SW480 (cell line): ENCODE measurements around the gene PXK.
"Not testable (repeated sequence)": the region's sequence is repeated elsewhere in the genome, so short reads cannot be mapped to it uniquely, and the experiment has no call there.

Experiments used
- DNase-seq: peaks from one replicate; pipeline ENCODE4 v3.0.0-alpha.2; 2016; ENCODE audit warnings: low spot score

Gene PXK

DNA sequence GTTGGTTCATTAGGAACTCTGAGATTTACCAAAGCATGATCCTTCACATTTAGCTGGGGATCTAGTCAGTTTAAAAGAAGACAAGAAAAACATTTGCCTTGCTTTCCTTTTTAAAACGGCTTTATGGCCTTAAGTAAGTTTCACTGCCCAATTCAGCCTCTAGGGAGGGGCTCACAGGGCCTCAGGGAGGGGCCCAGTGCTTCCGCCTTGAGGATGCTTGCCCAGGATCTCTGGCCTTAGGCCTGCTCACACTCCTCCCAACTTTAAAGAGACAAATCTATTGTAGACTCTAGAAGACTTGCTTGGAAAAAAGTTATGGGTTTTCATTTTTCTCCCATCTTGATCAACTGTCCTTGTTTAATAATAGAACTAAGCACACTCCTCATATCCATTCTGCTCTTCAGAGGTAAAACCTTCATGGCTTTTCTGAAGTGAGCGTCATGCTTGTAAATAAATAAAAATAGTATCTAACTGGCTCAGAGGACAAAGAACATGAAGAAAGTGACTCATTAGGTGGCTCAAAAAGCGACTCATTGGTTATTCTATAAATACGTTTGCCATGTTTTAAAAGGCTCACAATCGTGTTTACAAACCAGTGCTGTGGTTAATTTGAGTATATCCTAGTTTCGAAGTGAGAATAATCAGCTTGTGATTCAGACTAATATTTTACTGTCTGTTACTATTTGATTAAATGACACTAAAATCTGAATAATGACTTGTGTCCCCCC lies 87.3 kb downstream of the PXK start:
- no peak for DNase-seq

DNA sequence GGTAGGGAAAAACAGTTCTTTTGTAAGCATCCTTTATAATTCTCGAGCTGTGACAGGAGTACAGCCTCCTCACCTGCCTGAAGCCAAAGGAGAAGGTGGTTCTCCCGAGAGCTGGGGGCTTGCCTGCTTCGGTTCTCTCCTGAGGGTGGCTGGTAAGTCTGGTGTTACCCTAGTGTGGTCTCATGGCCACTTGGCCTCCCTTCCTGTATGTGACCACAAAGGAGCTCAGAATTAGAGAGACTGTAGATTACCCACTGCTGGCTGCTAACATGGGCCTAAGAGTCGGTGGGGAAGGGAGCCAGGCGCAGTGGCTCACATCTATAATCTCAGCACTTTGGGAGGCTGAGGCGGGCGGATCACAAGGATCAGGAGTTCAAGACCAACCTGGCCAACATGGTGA lies 88.3 kb downstream of the PXK start:
- no peak for DNase-seq

DNA sequence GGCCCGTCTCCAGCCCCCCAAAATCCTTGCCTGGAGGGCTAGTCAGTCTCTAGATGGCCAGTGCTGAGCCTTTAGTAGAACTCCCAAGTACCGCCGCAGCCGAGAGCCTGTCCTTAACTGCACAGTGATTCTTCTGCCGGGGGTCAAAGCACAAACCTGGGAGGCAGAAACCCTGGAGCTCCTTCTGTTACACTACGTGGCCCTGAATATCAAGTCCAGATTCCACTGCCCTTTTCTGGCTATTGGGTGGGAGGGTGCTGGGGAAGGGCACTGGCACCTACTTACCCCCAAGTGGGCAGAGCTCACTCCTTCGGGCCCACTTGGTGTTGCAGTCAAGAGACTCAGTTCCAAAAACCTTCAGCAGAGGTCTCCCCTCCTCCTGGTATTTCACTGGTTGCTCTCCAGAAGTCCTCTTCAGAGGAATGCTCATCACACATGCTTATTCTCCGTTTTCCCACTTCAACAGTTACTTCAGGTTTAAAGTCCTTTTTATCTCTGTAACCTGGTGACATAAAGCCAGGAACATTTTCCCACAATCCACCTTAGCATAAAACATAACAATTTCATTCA lies 90.1 kb downstream of the PXK start:
- peak; percentile 24 for DNase-seq

DNA sequence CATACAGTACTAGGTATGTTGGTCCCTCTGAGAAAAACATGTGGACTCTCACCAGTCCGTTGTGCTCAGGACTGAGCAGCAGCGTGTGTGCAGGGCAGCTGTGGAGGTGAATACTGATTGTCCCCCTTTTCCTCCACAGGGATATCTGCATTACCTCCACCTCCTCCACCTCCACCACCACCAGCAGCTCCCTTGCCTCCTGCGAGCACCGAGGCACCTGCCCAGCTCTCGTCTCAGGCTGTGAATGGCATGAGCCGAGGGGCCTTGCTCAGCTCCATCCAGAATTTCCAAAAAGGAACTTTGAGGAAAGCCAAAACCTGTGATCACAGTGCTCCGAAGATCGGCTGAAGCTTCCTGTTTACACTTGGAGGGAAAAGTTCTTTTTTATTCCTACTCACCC lies 91.9 kb downstream of the PXK start:
- DNase-seq, result no peak

DNA sequence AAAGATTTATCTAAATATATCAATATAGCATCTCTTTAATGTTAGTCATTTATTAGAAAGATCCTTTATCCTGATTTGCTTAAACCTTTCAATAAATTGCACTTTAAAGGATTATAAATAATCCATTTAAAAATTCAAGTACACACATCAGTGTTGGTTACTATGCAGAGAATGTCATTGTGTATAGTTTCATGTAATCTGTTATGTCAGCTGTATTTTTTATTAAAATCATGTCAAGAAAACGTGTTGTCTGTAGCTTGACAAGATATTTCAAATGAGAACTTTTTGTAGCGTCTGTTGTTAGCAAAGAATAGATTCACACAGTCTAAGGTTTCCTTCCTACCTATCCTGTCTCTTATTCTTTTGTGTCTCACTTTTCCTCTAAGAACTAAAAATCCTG lies 93.1 kb downstream of the PXK start:
- DNase-seq, result no peak

DNA sequence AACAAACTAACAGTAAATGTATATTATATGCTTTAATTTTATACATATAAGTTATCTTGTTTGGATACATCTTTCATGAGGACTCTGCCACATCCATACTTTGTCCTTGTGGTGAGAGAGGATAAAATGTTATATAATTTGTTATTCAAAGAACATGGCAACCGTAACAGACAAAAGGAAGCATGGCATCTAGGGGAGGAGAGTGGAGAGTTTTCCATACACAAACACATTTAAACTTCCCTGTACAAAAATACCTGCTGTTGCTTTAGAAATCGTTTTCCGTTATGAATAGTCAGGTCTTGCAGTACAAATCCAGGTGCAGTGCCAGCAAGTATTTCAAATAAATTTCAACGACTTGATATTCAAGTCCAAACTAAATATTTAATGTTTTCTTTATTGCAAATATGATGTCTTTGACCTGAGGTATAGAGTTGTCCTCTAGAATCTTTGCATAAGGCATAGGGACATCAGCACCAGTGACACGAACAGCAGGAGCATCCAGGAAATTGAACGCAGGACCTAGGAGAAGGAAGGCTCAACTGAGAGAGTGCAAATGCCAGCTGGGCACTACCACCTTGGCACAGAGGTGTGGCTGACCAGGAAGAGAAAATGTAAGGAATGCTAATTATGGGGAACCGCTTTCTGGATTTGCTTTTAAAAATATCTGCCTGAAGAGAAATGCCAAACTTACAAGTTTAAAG lies 95.1 kb downstream of the PXK start:
- DNase-seq, result no peak

DNA sequence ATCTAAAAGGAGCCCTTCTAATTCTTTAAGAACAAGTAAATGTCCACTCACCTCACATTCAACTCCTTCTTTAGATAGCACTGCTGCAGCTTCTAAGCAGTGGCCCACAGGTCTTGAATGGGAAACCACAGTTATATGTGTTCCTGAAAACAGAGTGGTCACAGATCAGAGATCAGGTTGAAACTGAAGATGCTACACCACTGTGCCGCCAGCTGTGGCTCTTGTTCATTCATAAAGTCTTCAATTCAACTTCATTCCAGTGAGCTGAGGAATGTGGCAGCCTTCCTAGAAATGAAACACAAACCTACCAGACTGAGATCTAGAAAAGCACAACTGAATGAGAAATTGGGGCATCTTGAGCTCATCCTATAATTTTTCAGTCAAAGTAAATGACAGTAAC lies 97.0 kb downstream of the PXK start:
- DNase-seq, result no peak

DNA sequence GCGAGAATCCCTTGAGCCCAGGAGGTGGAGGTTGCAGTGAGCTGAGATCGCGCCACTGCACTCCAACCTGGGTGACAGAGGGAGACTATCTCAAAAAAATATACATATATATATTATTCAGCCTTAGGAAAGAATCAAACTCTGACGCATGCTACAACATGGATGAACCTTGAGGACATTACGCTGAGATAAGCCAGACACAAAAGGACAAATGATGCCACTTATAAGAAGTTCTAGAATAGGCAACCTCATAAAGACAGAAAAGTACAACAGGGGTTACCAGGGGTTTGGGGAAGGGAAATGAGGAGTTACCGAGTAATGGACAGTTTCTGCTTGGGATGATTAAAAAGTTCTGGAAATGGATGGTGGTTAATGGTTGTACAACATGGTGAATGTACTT lies 100.2 kb downstream of the PXK start:
- DNase-seq, result no peak

DNA sequence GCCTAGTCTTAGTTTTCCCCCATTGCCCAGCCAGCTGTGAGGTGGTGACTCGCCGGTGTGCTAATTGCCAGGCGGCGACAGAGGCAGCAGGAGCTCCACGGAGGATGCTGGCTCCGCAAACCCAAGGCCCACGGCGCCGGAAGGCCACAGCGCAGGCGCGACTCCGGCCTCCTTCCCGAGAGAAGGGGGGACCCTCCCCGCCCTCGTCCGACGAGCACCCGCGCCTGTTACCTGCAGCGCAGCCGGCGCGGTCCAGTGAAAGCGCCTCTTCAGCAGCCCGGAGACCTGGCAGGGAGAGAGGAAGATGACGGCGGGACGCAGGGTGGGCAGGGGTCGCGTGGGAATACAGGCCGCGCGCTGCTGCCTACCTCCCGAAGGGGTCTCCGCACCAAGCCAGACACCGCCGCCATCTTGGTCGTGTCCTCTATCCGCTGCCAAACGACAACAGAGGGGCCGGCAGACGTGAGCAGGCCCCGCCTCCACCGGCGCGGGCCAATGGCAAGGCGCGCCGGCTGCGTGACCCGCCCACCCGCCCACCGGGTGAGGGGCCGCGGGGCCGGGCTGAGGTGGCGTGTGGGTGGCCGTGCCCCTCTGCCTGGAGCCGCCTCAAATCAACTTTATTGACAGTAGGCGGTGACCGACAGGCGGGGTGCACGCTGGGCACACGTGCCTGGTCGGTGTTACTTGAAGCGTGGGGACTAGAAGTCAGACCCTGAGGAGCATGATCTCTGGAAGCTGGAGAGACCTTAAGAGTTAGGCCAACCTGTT lies 100.9 kb downstream of the PXK start, which contains the start of gene PDHB:
Gene PDHB, minus strand, starts transcription at position 433 of the 768 bp plus-strand sequence. Its CDS starts 23 bp downstream, at position 410.
- peak; percentile 90 for DNase-seq

DNA sequence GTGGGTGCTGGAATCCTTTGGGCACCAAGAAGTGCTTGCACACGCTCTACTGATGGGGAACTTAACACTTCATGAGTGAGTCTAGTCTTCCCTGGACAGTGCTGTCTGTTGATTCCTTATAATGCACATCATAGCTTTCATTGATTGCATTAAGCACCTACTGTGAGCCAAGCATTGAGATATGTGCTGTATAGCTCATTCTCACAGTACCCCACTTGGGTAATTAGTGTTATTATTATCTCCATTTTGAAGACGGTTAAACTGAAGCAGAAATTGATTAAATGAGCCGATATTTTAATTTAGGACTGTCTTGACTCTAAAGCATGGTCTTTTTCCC lies 101.4 kb downstream of the PXK start:
- no peak for DNase-seq

DNA sequence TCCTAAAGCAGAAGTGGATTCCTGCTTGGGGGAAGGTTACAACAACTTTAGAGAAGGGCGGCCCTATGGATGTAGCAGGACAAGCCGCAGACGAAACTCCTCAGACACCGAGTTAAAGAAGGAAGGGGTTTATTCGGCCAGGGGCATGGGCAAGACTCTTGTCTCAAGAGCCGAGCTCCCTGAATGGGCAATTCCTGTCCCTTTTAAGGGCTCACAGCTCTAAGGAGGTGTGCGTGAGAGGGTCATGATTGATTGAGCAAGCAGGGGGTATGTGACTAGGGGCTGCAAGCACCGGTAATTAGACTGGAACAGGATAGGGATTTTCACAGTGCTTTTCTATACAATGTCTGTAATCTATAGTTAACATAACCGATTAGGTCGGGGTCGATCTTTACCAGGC lies 101.8 kb downstream of the PXK start:
- DNase-seq, result no peak

DNA sequence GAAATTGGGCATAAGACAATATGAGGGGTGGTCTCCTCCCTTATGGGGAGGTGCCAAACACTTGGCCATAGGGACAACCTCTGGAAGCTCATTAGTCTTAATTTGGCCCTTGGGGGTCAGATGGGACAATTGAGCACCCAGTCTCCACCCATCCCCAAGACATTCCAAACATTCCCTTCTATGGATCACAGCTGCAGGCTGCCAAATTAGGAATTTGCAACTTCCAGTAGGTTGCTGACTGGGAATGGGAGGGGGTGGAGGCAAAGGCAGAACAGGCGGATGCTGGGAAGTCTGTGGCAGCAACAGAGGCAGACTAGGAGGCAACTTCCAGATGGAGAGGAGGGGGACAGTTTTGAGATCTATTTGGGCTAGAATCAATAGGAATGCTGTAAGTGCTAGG lies 102.3 kb downstream of the PXK start:
- DNase-seq, result no peak

DNA sequence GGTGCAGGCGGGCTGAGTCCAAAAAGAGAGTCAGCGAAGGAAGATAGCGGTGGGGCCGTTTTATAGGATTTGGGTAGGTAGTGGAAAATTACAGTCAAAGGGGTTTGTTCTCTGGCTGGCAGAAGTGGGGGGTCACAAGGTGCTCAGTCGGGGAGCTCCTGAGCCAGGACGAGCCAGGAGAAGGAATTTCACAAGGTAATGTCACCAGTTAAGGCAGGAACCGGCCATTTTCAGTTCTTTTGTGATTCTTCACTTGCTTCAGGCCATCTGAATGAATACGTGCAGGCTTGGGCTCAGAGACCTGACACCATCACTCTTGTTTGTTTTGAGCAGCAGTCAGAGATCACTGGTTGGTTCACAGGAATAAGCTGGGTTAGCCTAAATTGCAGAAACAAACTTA lies 104.6 kb downstream of the PXK start:
- not testable (repeated sequence) for DNase-seq

DNA sequence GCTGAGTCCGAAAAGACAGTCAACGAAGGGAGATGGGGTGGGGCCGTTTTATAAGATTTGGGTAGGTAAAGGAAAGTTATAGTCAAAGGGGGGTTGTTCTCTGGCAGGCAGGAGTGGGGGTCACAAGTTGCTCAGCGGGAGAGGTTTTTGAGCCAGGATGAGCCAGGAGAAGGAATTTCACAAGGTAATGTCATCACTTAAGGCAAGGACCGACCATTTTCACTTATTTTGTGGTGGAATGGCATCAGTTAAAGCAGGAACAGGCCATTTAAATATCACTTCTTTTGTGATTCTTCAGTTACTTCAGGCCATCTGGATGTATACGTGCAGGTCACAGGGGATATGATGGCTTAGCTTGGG lies 108.3 kb downstream of the PXK start:
- DNase-seq, result not testable (repeated sequence)

DNA sequence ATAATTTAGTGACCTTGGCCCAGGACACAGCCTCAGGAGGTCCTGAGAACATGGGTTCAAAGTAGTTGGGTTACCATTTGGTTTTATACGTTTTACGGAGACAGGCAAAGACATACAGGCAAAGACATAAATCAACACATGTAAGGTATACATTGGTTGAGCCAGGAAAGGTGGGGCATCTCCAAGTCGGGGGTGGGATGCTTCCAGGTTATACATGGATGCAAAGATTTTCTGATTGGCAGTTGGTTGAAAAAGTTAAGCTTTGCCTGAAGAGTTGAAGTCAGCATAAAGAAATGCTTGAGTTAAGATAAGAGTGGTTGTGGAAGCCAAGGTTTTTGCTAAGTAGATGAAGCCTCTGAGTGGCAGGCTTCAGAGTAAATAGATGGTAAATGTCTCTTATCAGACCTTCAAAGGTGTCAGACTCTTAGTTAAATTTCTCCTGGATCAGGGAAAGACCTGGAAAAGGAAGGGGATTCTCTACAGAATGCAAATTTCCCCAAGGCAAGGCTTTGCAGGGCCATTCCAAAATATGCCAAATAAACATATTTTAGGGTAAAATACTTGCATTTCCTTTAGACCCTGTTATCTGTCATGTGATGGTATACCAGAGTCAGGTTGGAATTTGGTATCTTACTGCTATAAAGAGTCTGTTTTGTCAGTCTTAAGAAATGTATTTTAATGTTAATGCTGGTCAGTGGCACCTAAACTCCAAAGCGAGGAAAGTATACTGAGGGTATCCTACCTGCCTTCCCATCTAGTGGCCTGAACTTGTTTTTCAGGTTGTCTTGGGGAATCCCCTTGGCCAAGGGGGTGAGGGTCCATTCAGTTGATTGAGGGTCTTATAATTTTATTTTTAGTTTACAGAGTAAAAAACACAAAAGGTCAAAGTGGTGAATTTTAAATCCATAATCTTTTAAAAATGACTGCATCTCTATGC lies 109.1 kb downstream of the PXK start:
- DNase-seq, result no peak

DNA sequence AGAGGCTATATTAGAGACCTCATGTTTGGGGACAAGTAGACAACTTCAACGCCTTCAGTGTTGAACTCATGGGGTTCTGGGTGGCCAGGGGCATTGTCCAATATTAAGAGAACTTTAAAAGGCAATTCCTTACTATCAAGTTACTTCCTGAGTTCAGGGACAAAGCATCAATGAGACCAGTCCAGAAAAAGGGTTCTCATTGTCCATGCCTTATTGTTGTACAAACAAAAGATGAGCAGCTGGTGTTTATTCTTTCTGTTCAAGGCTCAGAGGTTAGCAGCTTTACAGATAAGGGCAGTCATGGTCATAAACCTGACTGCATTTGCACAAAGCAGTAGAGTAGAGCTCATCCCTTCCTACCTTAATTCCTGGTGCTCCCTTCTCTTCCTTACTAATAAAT lies 119.5 kb downstream of the PXK start:
- no peak for DNase-seq

DNA sequence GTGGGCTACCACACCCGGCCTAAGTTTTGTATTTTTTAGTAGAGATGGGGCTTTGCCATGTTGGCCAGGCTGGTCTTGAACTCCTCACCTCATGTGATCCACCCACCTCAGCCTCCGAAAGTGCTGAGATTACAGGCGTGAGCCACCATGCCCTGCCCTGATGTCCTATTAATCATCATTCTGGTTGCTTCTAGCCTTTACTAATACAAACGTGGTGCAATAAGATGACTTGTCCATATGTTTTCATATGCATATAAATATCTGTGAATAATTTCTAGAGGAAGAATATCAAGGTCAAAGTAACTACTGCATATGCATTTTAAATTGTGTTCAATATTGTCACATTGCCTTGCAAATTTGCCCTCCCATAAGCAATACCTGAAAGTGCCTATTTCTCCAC lies 126.5 kb downstream of the PXK start:
- DNase-seq, result no peak

DNA sequence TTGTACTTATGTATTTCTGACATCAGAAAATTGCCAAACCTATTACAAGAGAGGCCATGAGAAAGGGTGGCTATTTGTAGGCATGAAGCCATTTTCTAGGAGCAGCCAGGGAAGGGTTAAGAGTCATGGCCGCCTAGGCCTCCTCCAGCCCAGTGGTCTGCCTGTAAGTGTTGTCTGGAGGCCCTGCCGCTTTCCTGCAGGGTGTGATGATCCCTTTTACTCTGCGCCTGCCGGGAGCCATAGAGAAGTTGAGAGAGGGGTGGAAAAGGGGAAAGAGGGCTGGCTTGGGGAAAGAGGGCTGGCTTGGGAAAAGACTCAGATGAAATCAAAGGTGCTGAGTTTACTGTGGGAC lies 130.1 kb downstream of the PXK start:
- no peak for DNase-seq

DNA sequence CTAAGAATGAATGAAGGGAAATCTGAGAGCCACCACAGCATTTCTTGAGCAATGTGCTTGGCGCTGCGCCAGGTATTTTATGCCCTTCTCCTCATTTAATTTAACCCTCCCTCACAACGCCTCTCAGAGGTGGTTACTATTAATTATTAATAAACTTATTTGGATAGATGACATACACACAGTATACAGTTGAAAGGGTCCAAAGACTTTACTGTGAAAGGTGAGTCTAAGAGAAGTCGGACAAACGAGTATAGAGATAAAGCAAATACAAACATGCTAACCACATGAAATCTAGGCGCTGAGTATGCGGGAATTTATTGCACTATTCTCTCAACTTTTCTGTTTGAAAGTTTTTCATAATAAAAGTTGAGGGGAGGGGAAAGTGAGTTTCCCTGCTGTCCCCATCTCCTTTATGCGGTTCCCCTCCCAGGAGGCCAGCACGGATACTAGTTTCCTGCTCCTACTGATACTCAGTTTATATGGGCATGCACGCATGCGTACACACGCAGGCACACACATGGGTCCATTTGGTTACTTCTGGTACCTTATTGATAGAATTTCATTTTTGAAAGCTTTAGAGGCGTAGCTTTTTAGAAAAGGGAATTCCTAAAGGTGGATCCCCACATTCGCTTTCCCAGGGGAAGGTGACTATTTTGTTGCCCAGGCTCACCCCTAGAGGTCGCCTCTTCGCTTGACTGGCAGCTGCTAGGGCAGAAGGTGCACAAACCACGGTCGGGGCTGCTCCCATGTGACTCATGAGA lies 130.7 kb downstream of the PXK start:
- DNase-seq, result peak; percentile 91

DNA sequence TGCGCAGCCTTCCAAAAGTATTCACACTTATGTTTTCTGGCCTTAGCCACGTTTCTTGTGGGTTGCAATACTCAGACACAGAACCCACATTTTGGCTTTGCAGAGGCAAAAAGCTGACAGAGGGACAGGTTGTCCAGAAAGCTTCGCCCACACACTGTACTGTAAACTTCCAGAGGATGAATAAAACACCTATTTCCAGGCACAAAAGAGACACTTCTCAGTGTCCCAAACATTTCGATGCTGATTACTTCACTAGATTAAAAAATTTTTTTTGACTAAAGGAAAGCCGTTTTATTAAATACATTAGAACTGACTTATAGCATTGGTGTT lies 131.2 kb downstream of the PXK start:
- DNase-seq, result no peak

DNA sequence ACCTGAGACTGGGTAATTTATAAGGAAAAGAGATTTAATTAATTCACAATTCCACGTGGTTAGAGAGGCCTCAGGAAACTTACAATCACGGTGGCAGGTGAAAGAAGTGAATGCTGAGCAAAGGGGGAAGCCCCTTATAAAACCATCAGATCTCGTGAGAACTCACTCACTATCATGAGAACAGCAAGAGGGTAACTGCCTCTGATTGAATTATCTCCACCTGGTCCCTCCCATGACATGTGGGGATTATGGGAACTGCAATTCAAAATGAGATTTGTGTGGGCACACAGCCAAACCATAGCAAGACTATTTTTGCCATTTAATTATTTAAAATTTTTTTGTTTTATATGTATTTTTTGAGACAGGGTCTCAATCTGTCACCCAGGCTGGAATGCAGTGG lies 132.2 kb downstream of the PXK start:
- DNase-seq, result no peak
